Measurements from ENCODE around the gene FST.

GRCh38 chr5:53520813-53521212 is 40.4 kb downstream of the FST start:
- no peak for TF ChIP-seq EZH2 (IDR thresholded peaks at IDR 0.05; ENCODE audit: borderline replicate concordance, low read depth, low read length, poor library complexity, severe bottlenecking)
- TF ChIP-seq CTCF (conservative IDR thresholded peaks at IDR 0.05; ENCODE audit: low read depth, low read length): no peak

Data from A673 (cell line).